Gastroesophageal sphincter (tissue), 3 donors: ENCODE data around the gene SH3RF1.

Experiments used
- CTCF ChIP-seq, 4 experiments: fragments of 200-600 bp in 2 of 4; fragments of 450-650 bp in 2 of 4; sonication (generic) in 1 of 4; IDR thresholded peaks; one replicate each; pipeline ENCODE4 v1.5.1; 2017 to 2019; ENCODE audit warnings: antibody characterized with exemption in 4 of 4, mild to moderate bottlenecking in 2 of 4, moderate library complexity in 2 of 4
- EP300 ChIP-seq: sonication (generic); formaldehyde crosslinking; IDR thresholded peaks from one replicate; pipeline ENCODE4 v1.6.1; 2017; ENCODE audit warnings: antibody characterized with exemption, mild to moderate bottlenecking
- POLR2A ChIP-seq, 2 donors: fragments of 450-650 bp; IDR thresholded peaks; one replicate each; pipeline ENCODE4 v1.6.1; 2017; ENCODE audit warnings: antibody characterized with exemption in 2 of 2, mild to moderate bottlenecking in 2 of 2, moderate library complexity in 1 of 2
- POLR2AphosphoS5 ChIP-seq: sonication (generic); formaldehyde crosslinking; IDR thresholded peaks from one replicate; pipeline ENCODE4 v1.6.1; 2017; ENCODE audit warnings: antibody characterized with exemption

- TF ChIP-seq CTCF (IDR thresholded peaks at IDR 0.05): no peak
- no peak for TF ChIP-seq POLR2AphosphoS5
- no peak for TF ChIP-seq POLR2A (IDR thresholded peaks at IDR 0.05)
- TF ChIP-seq EP300: no peak
These were observed 154.4 kb downstream of the SH3RF1 start for GRCh38 chr4:169116270-169116901.
